Measurements from ENCODE around the gene LDLRAD4.

DNA sequence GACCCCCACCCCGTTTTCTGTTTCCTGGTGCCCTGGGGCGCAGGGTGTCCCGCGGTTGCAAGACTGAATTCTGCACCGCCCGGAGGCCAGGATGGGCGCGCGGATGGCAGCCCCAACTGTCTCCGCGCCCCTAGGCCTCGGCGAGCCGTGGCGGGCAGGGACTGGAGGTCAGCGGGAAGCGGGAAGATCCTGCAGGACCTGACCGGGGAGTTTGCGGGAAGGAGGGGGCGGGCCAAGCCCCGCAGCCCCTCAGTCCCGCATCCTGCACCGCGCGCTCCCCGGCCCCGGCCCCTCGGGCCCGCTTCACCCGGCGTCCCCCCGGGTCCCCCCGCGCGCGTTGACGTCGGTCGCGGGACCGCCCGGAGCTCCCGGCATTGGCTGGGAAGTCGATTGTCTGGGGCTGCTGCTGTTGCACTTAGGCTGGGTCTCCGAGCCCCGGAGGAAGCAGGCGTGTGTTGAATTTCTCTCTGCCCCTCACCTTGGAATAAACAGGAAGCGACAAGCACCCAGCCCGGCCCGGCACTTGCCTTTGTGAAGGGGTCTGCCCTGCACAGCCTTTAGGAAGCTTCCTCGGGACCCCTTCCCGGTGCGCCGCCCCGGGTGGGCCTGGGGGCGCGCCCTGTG lies at the start of gene LDLRAD4:
- TF ChIP-seq EZH2 (IDR thresholded peaks at IDR 0.05; ENCODE audit: low read depth) = no peak
- TF ChIP-seq, protein P1, sequence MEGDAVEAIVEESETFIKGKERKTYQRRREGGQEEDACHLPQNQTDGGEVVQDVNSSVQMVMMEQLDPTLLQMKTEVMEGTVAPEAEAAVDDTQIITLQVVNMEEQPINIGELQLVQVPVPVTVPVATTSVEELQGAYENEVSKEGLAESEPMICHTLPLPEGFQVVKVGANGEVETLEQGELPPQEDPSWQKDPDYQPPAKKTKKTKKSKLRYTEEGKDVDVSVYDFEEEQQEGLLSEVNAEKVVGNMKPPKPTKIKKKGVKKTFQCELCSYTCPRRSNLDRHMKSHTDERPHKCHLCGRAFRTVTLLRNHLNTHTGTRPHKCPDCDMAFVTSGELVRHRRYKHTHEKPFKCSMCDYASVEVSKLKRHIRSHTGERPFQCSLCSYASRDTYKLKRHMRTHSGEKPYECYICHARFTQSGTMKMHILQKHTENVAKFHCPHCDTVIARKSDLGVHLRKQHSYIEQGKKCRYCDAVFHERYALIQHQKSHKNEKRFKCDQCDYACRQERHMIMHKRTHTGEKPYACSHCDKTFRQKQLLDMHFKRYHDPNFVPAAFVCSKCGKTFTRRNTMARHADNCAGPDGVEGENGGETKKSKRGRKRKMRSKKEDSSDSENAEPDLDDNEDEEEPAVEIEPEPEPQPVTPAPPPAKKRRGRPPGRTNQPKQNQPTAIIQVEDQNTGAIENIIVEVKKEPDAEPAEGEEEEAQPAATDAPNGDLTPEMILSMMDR (conservative IDR thresholded peaks at IDR 0.05) = no peak

Measured in PC-9 (cell line).